Loucy (cell line): ENCODE data around the gene CMTM3.

Source experiments
- EZH2phosphoT487 ChIP-seq: fragments of 200-600 bp; IDR thresholded peaks from 2 replicates; pipeline ENCODE4 v1.6.1; 2018; ENCODE audit warnings: antibody characterized with exemption, mild to moderate bottlenecking, moderate library complexity, borderline replicate concordance
- TF ChIP-seq, protein P1 (sequence below): fragments of 200-600 bp; sonication (generic); conservative IDR thresholded peaks from 2 replicates; pipeline ENCODE4 v1.5.1; 2014; ENCODE audit warnings: mild to moderate bottlenecking, antibody characterized with exemption, low read length

- no peak for TF ChIP-seq EZH2phosphoT487
- TF ChIP-seq, protein P1, sequence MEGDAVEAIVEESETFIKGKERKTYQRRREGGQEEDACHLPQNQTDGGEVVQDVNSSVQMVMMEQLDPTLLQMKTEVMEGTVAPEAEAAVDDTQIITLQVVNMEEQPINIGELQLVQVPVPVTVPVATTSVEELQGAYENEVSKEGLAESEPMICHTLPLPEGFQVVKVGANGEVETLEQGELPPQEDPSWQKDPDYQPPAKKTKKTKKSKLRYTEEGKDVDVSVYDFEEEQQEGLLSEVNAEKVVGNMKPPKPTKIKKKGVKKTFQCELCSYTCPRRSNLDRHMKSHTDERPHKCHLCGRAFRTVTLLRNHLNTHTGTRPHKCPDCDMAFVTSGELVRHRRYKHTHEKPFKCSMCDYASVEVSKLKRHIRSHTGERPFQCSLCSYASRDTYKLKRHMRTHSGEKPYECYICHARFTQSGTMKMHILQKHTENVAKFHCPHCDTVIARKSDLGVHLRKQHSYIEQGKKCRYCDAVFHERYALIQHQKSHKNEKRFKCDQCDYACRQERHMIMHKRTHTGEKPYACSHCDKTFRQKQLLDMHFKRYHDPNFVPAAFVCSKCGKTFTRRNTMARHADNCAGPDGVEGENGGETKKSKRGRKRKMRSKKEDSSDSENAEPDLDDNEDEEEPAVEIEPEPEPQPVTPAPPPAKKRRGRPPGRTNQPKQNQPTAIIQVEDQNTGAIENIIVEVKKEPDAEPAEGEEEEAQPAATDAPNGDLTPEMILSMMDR, result no peak
Measured at GRCh38 chr16:66598111-66598510, 6.4 kb upstream of the CMTM3 start.
